Calu3 (cell line): ENCODE data around the gene BHLHA9. TPM values are rescaled to one million over a fixed set of nuclear protein-coding genes. Genes with fewer than 3 reads are reported as not detected.

Source experiments
- BruUV-seq: library from RNA; stranded (reverse); fragments of 400-500 nt; replicated peaks from 2 replicates; lab custom pipeline; 2021; lab: Mats Ljungman, UMichigan
- CTCF ChIA-PET: fragments of 300-600 bp; sonication (Branson Sonifier 250); formaldehyde crosslinking; loops from one replicate; lab custom pipeline; 2022; ENCODE audit warnings: antibody characterized with exemption; lab: Charles Lee
- DNase-seq: peaks from one replicate; pipeline ENCODE4 v3.0.0; 2022
- H3K27ac Mint-ChIP-seq: one replicate; pipeline ENCODE4 v1.8.0; 2022; ENCODE audit warnings: mixed read lengths; ENCODE audit not compliant: unreplicated experiment
- H3K27me3 Mint-ChIP-seq: one replicate; pipeline ENCODE4 v1.8.0; 2022; ENCODE audit warnings: mixed read lengths; ENCODE audit not compliant: unreplicated experiment
- H3K36me3 Mint-ChIP-seq: one replicate; pipeline ENCODE4 v1.8.0; 2022; ENCODE audit warnings: mild to moderate bottlenecking, moderate library complexity, mixed read lengths; ENCODE audit not compliant: insufficient read depth, unreplicated experiment
- H3K4me1 Mint-ChIP-seq: one replicate; pipeline ENCODE4 v1.8.0; 2022; ENCODE audit warnings: mild to moderate bottlenecking, low read depth, mixed read lengths; ENCODE audit not compliant: unreplicated experiment
- H3K4me3 Mint-ChIP-seq: one replicate; pipeline ENCODE4 v1.8.0; 2022; ENCODE audit warnings: mild to moderate bottlenecking, low read depth, moderate library complexity, mixed read lengths; ENCODE audit not compliant: unreplicated experiment
- H3K9me3 Mint-ChIP-seq: one replicate; pipeline ENCODE4 v1.8.0; 2022; ENCODE audit warnings: low read depth, mixed read lengths; ENCODE audit not compliant: unreplicated experiment
- intact Hi-C: fragments of 100-400 bp; cut with micrococcal nuclease; formaldehyde crosslinking; loops from one replicate; pipeline ENCODE4 v1.10.0; 2022; ENCODE audit not compliant: unreplicated experiment
- total RNA-seq: library from RNA; stranded (reverse); gene quantifications from 2 replicates; pipeline ENCODE4 v1.2.3, GENCODE V29; 2022
- TF ChIP-seq, protein P1 (sequence below): fragments of 200-600 bp; IDR thresholded peaks from one replicate; pipeline ENCODE4 v1.8.0; 2022; ENCODE audit warnings: antibody characterized with exemption; ENCODE audit not compliant: unreplicated experiment

BHLHA9 gene
- total RNA-seq, 1 experiment from 2014 or later: not detected

DNA sequence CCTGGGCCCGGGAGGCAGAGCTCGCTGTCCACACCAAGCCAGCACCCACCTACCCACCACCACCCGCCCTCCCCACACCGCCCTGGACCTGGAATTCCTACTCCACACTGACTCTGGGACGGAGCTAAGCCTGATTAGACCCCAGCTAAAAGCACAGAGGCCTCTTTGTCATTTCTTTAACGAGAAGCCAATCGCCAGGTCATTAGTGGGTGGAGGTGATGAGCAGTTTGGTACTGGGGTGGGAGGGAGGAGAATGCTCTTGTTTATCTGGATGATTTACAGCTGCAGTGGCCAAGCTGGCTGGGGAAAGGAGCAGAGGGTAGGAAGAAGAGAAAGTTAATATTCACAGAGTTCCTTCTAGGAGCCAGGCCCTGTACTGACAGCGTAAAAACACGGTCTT is 6.0 kb upstream of the BHLHA9 start:
- Mint-ChIP-seq H3K27me3 (no peaks in the 10 kb centered on the region), H3K36me3 (peaks cover 16% of the 10 kb centered on the region), H3K27ac (no peak overlapping the region), H3K4me3 (no peak overlapping the region), H3K4me1 (no peaks in the 10 kb centered on the region), H3K9me3 (no peaks in the 10 kb centered on the region)
- TF ChIP-seq, protein P1, sequence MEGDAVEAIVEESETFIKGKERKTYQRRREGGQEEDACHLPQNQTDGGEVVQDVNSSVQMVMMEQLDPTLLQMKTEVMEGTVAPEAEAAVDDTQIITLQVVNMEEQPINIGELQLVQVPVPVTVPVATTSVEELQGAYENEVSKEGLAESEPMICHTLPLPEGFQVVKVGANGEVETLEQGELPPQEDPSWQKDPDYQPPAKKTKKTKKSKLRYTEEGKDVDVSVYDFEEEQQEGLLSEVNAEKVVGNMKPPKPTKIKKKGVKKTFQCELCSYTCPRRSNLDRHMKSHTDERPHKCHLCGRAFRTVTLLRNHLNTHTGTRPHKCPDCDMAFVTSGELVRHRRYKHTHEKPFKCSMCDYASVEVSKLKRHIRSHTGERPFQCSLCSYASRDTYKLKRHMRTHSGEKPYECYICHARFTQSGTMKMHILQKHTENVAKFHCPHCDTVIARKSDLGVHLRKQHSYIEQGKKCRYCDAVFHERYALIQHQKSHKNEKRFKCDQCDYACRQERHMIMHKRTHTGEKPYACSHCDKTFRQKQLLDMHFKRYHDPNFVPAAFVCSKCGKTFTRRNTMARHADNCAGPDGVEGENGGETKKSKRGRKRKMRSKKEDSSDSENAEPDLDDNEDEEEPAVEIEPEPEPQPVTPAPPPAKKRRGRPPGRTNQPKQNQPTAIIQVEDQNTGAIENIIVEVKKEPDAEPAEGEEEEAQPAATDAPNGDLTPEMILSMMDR: no peak
- BruUV-seq: no TSS peak
- intact Hi-C loops: no loop called here
- CTCF ChIA-PET: no interaction called here
- no peak for DNase-seq

DNA sequence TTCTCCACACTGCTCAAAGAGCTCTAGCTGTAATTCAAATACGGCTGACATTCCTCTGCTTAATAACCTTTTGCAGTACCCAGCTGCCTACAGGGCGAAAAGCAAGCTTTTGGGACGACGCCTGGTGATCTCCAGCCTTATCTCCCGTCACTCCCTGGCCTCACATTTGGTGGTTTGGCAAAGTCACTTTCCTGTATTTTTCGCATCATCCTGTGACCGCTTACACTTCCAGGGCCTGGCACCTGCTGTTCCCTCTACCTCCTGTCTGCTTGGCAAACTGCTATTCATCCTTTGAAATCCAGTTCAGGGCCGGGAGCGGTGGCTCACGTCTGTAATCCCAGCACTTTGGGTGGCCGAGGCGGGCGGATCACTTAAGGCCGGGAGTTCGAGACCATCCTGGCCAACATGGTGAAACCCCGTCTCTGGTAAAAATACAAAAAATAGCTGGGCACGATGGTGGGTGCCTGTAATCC is 2.7 kb upstream of the BHLHA9 start:
- no peak overlapping the region for H3K27ac Mint-ChIP-seq
- intact Hi-C loops: no loop called here
- CTCF ChIA-PET: interaction anchor here (0.5 to 0.7 kb wide), 2 partner anchors 84 to 152 kb away, joined by 3 to 5 read pairs; no protein-coding TSS in a partner anchor

DNA sequence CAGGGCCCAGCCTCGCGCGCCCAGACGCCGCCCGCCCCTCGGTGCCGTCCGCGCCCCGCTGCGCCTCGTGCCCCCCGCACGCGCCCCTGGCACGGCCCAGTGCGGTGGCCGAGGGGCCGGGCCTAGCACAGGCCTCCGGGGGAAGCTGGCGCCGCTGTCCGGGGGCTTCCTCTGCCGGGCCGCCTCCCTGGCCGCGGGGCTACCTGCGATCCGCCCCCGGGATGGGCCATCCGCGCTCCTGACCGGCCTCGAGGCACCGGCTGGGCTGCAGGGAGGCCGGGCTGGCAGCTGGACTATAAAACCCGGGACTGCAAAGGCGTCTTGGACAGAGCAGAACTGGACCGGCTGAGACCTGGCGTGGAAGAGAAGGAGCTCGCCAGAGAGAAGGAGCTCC is 783 bp downstream of the BHLHA9 start:
- CTCF ChIA-PET: no interaction called here
- TF ChIP-seq, protein P1: no peak
- peaks cover 16% of the 10 kb centered on the region for H3K36me3 Mint-ChIP-seq
- H3K27ac Mint-ChIP-seq: no peak overlapping the region
- peaks cover 25% of the 10 kb centered on the region for H3K27me3 Mint-ChIP-seq
- H3K4me1 Mint-ChIP-seq: no peaks in the 10 kb centered on the region
- H3K4me3 Mint-ChIP-seq: no peak overlapping the region
- no peak for DNase-seq
- no peaks in the 10 kb centered on the region for H3K9me3 Mint-ChIP-seq
- intact Hi-C loops: no loop called here
- BruUV-seq: no TSS peak

More for the DNA sequence above, 2.7 kb upstream of the BHLHA9 start:
- TF ChIP-seq, protein P1: no peak
- H3K4me3 Mint-ChIP-seq: peak overlapping the region; percentile 75
- H3K9me3 Mint-ChIP-seq: no peaks in the 10 kb centered on the region
- no TSS peak for BruUV-seq
- no peaks in the 10 kb centered on the region for H3K27me3 Mint-ChIP-seq
- H3K4me1 Mint-ChIP-seq: no peaks in the 10 kb centered on the region
- no peak for DNase-seq
- H3K36me3 Mint-ChIP-seq: peaks cover 16% of the 10 kb centered on the region

DNA sequence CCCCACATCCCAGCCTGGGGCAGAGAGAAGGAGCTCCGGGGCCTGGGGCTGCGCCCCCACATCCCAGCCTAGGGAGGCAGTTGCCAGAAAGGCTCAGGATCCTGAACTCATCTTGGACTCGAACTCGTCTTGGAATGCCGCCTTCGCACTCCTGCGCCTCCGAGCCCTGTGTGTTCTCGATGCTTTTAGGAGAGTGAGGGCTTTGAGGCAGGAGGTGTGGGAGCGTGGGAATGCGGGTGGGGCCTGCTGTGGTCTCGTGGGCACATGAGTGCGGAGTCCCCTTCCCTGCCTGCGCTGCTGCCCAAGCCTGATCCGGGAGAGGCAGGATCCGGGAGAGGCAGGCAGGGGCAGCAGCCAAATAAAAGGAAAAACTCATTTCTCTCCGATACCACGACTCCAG is 1.2 kb downstream of the BHLHA9 start:
- no peaks in the 10 kb centered on the region for H3K9me3 Mint-ChIP-seq

More for the DNA sequence above, 1.2 kb downstream of the BHLHA9 start:
- no TSS peak for BruUV-seq
- TF ChIP-seq, protein P1: no peak
- DNase-seq: no peak
- Mint-ChIP-seq H3K36me3 (peaks cover 16% of the 10 kb centered on the region), H3K27ac (no peak overlapping the region), H3K4me3 (no peak overlapping the region), H3K27me3 (peaks cover 26% of the 10 kb centered on the region), H3K4me1 (no peaks in the 10 kb centered on the region)
- CTCF ChIA-PET: no interaction called here
- intact Hi-C loops: no loop called here
